GM18867 (cell line): ENCODE data around the gene REC8.

Experiments used
- ATAC-seq: cut with Tn5 transposase; IDR thresholded peaks from one replicate; pipeline ENCODE4 v1.9.1; 2021; ENCODE audit warnings: mild to moderate bottlenecking, moderate library complexity; ENCODE audit not compliant: unreplicated experiment

REC8 gene

GRCh38 chr14:24156840-24157239 is 15.0 kb upstream of the REC8 start:
- ATAC-seq: no peak

DNA sequence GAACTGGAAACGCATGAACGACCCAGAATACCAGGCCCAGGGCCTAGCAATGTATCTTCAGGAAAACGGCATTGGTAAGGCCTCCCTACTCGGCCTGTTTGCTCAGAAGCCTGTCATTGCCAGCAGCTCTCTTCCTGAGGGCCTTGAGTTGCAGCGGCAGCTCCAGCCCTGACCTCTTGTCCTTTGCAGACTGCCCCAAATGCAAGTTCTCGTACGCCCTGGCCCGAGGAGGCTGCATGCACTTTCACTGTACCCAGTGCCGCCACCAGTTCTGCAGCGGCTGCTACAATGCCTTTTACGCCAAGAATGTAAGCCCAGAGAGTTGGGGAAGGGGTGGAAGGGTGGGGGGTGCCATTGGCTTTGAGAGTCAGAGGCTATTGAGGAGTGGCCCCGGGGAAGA is 14.5 kb upstream of the REC8 start:
- no peak for ATAC-seq

GRCh38 chr14:24159777-24160498 is 11.9 kb upstream of the REC8 start:
- ATAC-seq: no peak

DNA sequence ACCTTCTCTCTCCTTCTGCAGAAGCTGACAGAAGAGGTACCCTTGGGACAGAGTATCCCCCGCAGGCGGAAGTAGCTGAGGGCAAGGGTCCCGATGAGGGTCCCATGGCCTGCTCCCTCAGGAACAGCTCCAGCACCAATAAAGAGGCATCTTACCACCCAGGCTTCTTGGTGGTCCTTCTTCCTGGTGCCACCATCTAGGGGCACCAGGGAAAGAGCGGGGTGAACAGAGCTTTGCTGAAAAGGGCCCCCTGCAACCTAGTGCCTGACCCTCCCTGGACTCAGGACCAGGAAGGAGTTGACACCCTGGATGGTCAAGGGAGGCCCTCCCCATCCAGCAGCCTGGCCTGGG is 11.4 kb upstream of the REC8 start:
- no peak for ATAC-seq

GRCh38 chr14:24160850-24161804 is 10.8 kb upstream of the REC8 start, which contains the start of gene IRF9:
TSS of gene IRF9 (plus strand) at chr14:24161265. CDS start at chr14:24162145, 880 bp downstream.
- peak; percentile 77 for ATAC-seq

- no peak for ATAC-seq
Observed at GRCh38 chr14:24162093-24162492, 9.8 kb upstream of the REC8 start.

- ATAC-seq: no peak
Observed at GRCh38 chr14:24164518-24164991, 7.3 kb upstream of the REC8 start.

DNA sequence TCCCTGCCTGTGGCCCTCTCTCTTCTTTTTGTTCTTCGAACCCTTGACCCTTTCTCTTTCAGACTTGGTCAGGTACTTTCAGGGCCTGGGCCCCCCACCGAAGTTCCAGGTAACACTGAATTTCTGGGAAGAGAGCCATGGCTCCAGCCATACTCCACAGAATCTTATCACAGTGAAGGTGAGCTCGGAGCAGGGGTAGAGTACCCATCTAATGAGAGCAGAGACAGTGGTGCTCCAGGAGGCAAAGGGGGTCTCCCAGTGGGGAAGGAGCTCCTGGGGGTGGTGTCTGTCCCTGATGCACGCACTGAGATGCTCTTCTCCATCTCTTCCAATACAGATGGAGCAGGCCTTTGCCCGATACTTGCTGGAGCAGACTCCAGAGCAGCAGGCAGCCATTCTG is 6.1 kb upstream of the REC8 start:
- ATAC-seq: no peak

GRCh38 chr14:24167469-24168114 is 4.3 kb upstream of the REC8 start:
- ATAC-seq: no peak

DNA sequence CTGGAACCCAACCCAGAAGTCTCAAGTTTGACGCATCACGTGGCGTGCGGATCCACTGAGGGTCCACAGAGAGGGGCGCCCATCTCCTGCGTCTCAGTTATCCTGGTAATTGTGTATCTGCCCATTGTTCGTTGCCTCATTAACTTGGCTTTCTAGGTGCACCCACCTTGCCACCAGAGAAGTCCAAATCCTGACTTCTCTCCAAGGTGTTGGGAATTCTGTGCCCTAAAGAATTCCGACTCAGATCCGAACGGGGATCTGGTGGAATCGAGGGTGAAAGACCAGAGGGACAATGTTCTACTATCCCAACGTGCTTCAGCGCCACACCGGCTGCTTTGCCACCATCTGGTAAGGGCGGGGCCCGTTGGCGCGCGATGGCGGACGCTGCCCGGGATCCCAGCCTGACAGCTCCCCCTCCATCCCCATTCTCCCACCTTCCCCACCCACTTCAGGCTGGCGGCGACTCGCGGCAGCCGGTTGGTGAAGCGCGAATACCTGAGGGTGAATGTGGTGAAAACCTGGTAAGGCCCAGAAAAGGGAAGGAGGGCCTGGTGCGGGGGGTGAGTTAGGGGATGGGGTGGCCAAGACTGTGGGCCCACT is 481 bp downstream of the REC8 start:
- no peak for ATAC-seq

DNA sequence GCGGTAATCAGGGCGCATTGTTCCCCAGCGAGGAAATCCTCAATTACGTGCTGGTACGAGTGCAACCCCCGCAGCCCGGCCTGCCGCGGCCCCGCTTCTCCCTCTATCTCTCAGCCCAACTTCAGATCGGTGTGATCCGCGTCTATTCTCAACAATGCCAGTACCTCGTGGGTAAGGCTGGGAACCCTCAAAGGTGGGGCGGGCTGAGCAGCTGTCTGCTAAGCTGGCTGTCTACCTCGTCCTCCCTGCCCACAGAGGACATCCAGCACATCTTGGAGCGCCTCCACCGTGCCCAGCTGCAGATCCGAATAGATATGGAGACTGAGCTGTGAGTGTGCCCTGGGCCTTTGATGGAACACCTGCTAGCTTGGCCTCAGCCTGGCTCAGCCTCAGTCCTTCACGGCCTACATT is 996 bp downstream of the REC8 start:
- ATAC-seq: no peak

- no peak for ATAC-seq
Observed at GRCh38 chr14:24176599-24176998, 4.7 kb downstream of the REC8 start.

- ATAC-seq: no peak
Observed at GRCh38 chr14:24177041-24177825, 5.4 kb downstream of the REC8 start.

- no peak for ATAC-seq
Observed at GRCh38 chr14:24177891-24178290, 6.0 kb downstream of the REC8 start.

DNA sequence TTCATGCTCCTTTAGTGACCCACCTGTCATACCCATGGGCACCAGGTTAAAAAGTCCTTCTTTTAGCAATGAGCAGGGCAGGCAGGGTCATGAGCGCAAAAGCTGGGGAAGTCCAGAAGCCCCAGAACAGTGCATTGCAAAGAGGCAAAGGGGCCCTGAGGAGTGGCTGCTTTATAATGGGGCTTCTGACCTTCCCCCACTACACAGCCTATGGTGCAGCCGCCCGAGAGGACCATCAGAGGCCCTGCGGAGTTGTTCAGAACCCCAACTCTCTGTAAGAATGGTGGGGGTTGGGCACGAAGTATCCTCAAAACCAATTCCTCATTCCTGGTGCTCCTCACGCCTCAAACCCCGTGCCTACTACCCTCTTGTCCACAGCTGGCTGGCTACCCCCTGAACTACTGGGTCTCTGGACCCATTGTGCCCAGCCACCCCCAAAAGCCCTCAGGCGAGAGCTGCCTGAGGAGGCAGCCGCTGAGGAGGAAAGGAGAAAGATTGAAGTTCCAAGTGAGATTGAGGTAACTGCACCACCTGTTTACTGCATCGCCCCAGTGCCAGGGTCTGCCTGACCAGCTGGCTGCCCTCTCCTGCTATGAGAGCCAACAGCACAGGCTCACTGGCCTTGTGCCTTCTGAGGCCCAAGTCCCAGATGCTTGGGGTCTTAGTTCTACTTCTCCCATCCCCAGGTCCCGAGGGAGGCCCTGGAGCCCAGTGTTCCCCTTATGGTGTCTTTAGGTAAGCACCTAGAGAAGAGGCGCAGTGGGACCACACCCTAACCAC is 6.7 kb downstream of the REC8 start:
- no peak for ATAC-seq

GRCh38 chr14:24179294-24179960 is 7.5 kb downstream of the REC8 start:
- ATAC-seq: no peak

DNA sequence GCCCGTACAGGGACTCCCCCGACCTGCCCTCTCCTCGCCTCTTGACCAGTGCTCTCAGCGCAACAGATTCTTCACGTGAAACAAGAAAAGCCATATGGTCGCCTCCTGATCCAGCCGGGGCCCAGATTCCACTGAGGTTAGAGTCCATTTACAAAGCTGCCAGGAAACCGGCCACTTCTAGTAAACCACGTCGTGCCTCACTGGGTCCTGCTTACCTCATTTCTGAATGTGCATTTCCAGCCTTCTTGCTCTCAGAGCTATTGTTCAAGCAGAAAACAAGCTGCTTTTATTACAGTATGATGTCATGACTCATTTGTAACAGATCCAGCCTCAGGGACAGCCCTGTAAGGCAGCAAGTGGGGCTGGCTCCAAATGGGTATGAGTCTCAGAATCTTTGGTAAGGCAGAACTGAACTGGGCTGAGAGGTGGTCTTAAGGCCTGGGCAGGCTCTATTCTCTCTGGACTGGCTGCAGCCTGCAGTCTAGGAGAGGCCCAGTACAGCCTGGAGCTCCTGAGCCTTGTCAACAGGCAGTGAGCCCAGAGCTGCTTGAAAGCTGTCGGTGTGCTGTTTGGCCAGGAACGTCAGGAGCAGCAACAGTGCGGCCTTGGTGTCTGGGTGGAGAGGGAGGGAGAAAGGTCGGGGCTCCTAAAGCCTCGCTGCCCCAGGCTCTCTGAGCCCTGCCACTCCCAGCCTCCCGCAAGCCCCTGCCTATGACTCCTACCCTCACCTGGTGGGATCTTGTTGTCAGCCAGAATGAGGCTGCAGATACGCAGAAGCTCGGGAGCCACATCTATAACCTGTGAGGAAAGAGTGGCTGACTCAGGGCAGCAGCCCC is 8.3 kb downstream of the REC8 start:
- ATAC-seq: no peak
